ENCODE results near the gene CRTC3.
"Not testable (repeated sequence)": the region's sequence is repeated elsewhere in the genome, so short reads cannot be mapped to it uniquely, and the experiment has no call there.

The CRTC3 gene

DNA sequence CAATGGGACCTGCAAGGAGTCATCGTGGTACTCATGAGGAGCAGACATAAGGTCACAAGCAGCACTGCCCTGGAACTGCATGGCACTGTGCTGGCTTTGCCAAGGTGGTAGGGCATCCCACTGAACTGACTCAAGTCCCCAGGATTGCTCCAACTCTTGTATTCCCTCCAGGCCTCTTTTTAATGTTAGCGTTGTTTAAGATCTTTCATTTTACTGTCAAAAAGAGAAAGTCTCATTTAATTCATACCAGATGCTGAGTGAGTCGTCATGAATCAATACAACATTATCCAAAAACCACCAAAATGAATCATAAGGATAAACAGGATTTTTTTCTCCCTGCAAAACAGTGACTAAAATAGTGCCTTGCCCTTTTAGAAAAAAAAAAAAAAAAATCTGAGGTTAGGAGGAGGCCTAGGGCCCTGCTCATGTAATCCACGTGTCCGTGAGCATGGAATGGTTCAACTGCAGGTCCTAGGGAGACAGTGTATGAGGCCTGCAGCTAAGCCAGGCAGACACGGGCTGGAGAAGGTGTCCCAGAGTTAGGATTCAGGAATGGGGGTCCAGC lies 150.7 kb downstream of the CRTC3 start:
- DNase-seq = no peak

DNA sequence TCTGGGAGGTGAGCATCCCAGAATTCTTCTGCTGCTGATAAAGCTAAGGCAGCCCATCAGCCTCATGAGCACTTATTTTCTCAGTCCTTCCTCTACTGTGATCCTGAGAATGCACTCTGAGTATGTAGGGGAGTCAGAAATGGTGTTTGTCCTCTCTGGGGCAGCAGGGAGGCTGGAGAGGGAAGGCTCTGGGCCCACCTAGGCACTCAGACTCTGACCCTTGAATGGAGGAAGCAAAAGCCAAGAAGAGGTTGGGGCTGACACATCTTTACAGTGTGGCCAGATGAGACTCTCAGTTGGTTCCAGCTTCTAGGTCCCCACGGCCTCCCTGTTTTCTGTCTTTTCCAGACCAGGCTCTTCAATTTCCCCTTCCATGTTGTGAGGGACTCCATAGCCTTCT lies 151.3 kb downstream of the CRTC3 start:
- no peak for DNase-seq

DNA sequence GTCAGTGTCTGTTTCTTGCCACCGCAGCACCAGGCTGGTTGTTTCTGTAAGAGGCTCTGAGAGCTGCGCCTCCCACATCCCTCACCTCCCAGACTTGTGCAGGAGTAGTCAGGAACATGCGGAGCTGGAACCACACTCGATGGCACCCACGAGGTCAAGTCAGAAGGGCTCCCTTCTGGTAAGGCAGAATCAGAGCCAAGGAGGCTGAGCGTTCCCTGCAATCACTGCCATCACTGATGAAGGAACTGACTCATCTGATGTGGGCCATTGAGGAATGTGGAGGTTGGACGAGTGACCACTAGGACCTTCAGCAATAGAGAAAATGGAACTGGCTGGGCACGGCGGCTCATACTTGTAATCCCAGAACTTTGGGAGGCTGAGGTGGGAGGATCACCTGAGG lies 151.8 kb downstream of the CRTC3 start:
- DNase-seq = no peak

DNA sequence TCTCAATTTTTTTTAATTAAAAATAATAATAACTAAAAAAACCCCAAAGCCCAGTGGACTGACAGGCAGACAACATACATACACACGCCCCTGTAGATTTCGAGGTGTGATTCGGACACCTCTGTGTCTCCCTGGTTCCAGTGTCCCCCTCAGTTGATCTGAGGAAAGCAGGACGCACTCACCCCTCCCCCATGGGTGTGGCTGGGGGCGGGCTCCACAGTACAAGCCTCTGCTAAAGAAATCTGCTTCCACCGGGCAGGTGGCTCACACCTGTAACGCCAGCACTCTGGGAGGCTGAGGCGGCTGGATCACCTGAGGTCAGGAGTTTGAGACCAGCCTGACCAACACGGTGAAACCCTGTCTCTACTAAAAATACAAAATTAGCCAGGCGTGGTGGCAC lies 153.6 kb downstream of the CRTC3 start:
- no peak for DNase-seq

DNA sequence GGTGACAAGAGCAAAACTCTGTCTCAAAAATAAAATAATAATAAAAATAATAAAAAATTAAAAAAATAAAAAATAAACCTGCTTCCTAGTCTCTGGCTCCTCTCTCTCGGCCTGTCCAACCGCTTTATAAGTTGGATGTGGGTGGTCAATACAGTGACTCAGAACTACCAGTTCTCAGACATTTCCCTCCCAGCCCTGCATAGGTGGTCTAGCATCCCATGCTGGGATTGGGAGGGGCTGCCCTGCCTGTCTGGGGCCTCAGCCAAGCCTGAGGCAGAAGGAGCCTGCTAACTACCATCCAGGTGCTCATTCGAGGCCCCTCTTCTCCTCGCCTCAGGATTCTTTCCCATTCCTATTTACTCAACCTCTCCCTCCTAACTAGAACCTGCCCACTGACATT lies 154.2 kb downstream of the CRTC3 start:
- DNase-seq = no peak

DNA sequence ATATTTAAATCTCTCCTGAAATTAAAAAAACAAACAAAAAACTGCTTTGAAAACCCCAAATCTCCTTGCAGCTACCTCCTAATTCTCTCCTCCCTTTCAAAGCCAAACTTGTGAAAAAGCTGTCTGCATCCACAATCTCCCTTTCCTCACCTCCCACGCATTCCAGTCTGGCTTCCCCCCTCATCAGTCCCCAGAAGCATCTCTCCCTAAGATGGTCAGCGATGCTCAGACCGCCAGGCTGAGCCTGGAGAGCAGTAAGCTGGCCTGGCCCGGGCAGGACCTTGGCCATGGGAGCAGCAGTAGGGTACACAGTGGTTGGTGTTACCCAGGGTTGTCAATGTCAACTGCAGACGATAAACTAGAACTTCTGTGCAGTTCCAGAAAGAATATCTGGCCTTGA lies 154.6 kb downstream of the CRTC3 start:
- DNase-seq = no peak

DNA sequence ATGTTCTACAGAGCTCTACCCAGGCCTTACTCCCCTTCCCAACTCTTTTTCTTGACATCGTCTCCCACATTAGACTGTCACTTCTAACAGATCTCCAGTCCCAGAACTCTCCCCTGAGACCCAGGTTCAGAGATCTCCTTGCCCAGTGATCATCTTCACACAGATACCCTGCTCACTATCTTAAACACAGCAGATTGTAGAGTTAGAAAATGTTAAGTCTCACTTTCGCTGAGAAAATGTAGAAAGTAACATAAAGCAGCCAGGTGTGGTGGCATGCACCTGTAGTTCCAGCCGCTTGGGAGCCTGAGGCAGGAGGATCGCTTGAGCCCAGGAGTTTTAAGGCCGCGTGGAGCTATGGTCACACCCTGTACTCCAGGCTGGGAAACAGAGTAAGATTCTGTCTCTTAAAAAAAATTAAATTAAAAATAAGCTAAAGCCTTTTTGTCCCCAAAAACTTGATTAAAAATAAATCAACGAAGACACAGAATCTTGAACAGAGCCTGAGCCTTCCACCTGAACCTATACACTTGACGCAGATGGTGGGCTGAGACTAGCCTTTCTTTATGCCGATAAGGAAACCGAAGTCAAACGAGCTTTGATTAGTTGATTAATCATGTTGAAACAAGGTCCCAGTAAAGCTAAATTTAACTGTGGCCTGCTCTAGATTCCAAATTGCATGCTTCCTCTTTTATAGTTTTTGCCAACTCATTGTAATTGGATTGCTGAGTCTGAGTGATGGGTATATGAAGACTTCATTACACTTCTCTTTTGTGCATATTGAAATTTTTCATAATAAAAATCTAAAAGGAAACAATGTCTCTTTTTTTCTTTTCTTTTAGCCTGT lies 156.1 kb downstream of the CRTC3 start:
- peak; percentile 85 for DNase-seq

DNA sequence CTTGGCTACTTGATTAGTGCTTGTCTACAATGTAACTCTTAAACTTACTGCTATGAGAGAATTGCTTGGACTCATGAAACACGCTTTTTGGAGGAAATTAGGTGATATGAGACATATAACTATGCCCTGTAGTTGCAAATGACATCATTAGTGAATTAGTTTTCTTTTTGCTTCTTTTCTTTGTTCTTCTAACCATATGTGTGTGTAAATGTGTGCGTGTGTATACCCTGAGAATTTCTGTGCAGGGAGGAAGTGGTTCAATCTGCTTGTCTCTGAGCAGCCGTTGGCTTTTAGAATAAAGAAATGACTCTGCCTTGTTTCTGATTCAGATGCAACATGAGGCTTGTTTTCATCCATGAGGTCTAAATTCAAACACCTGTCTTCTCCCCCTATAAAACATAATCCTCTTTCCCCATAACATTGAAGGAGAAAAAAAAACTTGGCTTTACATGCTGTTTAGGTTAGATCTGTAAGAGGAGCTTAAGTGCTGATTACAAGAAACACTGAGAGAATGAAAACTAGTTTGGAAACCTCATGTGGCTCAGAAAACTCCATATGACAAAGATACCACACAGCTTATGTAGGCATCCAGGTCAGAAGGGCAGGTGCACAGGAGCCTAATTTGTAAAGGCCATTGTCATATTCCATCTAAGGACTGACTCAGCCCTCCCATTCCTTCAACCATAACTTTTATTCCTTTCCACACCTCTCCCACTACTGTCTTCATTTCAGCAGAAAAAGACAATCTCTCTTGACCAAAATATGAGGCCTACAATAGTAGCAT lies 156.9 kb downstream of the CRTC3 start:
- DNase-seq = peak; percentile 70

DNA sequence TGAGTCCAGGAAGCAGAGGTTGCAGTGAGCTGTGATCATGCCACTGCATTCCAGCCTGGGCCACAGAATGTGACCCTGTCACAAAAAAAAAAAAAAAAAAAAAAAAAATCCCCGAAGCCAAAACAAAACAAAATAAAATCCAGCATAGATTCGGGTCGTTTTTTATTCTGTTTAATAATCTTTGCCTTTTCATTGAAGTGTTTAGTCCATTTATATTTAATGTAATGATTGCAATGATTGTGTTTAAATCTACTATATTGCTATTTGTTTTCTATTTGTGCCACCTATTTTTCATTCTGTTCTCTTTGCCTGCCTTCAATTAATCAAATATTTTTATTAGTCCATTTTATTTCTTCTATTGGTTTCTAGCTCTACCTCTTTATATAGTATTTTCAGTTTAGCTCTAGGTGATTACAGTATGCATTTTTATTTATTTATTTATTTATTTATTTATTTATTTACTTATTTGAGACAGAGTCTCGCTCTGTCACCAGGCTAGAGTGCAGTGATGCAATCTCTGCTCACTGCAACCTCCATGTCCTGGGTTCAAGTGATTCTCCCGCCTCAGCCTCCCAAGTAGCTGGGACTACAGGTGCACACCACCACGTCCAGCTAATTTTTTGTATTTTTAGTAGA lies 159.7 kb downstream of the CRTC3 start:
- DNase-seq = not testable (repeated sequence)

DNA sequence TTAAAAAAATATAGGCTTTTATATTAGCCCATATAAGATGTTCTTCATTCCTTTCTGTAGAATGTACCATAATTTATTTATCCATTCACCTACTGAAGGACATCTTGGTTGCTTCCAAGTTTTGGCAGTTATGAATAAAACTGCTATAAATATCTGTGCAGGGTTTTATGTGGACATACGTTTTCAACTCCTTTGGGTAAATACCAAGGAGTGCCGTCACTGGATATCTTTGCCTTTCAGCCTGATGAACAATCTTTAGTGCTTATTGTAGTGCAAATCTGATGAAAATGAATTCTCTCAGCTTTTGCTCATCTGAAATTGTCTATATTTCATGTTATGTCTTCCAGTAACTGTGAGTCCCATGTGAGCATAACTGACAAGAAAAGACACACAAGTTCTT lies 160.9 kb downstream of the CRTC3 start:
- DNase-seq = no peak

DNA sequence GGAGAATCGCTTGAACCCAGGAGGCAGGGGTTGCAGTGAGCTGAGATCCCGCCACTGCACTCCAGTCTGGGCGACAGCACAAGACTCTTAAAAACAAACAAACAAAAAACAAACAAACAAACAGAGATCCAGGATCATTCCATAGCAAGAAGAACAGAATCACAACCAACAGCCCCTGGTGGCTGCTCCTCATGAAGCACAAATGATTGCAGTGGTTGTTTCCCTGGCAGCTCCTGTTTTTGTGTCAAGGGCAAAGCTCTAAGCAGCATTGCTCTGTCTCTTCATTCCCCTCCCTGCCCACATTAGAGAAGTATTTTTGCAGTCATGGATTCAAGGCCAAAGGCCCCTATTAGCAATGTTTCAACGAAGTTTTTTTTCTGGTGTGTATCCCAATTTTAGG lies 161.6 kb downstream of the CRTC3 start:
- DNase-seq = no peak

DNA sequence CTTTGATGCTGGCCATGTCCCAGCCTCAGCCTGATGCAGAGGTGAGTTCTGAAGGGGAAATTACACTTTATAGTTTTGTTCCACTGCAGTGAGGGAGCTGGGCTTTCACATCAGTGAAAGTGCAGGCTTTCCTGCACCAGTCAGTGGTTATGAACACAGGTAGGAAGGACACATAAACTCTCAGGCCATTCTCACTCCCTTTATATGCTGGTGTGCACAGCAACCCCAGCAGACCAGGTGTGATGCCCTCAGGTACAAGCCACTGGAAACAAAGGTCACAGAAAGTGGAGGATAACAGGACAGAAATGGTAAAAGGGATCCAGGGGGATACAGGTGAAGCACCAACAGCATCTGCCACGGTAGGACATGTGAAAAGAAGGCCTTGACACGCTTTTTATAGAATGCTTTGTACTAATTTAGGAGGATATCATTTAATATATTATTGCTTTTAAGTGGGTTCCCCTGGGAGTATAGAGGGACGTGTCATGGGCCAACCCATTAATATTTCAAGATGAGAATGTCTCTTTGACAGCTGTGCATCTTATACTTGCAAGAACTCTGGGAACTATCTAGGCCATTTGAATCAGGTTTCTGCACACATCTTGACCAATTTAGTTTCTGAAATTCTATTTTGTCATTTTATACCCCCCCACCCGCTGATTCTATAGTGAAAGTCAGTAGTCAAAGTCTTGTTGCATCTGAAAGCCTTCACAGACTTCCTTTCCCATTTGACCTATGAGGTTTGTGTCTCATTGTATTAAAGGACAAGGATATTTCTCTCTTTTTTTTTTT lies 162.5 kb downstream of the CRTC3 start:
- DNase-seq = no peak
